Left cardiac atrium (tissue), 4 donors: ENCODE results near the gene MED31. TPM values are rescaled to one million over a fixed set of nuclear protein-coding genes. Genes with fewer than 3 reads are reported as not detected.
A peak's percentile ranks its signal among the peaks of the same experiment; 100 is the strongest.
"Not testable (repeated sequence)": the region's sequence is repeated elsewhere in the genome, so short reads cannot be mapped to it uniquely, and the experiment has no call there.

ENCODE experiments used
- ATAC-seq, 2 donors: fragments of 200-7000 bp; cut with Tn5 transposase; one replicate each; pipeline ENCODE4 v1.9.1; 2020; ENCODE audit warnings: mild to moderate bottlenecking in 2 of 2, moderate library complexity in 2 of 2
- DNase-seq: peaks from one replicate; pipeline ENCODE4 v3.0.0-alpha.2; 2020
- intact Hi-C, 2 donors: fragments of 100-400 bp; cut with DNase I; formaldehyde crosslinking; loops; one replicate each; pipeline versions ENCODE4 v1.14.1 to v1.15.1; 2022 to 2023
- long read RNA-seq: library from polyadenylated mRNA; unstranded; transcript quantifications from one replicate; pipeline ENCODE4 v2.0.0, GENCODE V29; 2021
- total RNA-seq, 2 donors: library from RNA; stranded (reverse); fragmentation: NEBNext Ultra II Directional; extraction: Animal tissue kit (Norgen Biotek cat#: 25700); gene quantifications; one replicate each; pipeline ENCODE4 v1.2.1, GENCODE V29; 2021
- donor health status: DM: no; HTN: yes; CAD: no.
- donor health status: DM: no; HTN: yes; CAD: no; lungs with severe emphysema.
- donor health status: DM: yes; HTN: yes; CAD: no.
- donor health status: Dilated cardiomyopathy.

The MED31 gene
- total RNA-seq: 10 to 100 TPM; 14.7 to 15.6 TPM
- long read RNA-seq, partial matches to known transcripts: 0 of 1 reads
- long read RNA-seq, other reads (novel, unspliced or antisense): 0 of 1 reads

- intact Hi-C loops: no loop called here
- DNase-seq: peak; percentile 96
- peak; percentile 98 to 99 for ATAC-seq
Measured at GRCh38 chr17:6651354-6651918, at the start of gene MED31, which contains the start of gene C17orf100. Gene MED31 (minus strand): TSS chr17:6651605. CDS start chr17:6651528, 77 bp downstream. Gene C17orf100 (plus strand): TSS chr17:6651762. CDS start chr17:6651914, 152 bp downstream.

GRCh38 chr17:6700948-6701307 is 49.5 kb upstream of the MED31 start:
- no peak for ATAC-seq
- no peak for DNase-seq
- intact Hi-C loops: no loop called here

- intact Hi-C loops: no loop called here
- DNase-seq (no peak), ATAC-seq (no peak)
Measured at GRCh38 chr17:6699997-6700947, 48.9 kb upstream of the MED31 start.

GRCh38 chr17:6698004-6698403 is 46.6 kb upstream of the MED31 start:
- ATAC-seq: no peak

GRCh38 chr17:6696906-6697305 is 45.5 kb upstream of the MED31 start:
- DNase-seq (no peak), ATAC-seq (no peak)
- intact Hi-C loops: no loop called here

More at GRCh38 chr17:6698004-6698403, 46.6 kb upstream of the MED31 start:
- intact Hi-C loops: no loop called here
- no peak for DNase-seq

GRCh38 chr17:6695565-6695964 is 44.2 kb upstream of the MED31 start:
- ATAC-seq: no peak

GRCh38 chr17:6695051-6695450 is 43.6 kb upstream of the MED31 start:
- DNase-seq: no peak
- intact Hi-C loops: no loop called here
- no peak for ATAC-seq

More at GRCh38 chr17:6695565-6695964, 44.2 kb upstream of the MED31 start:
- DNase-seq: no peak
- intact Hi-C loops: no loop called here

- DNase-seq, ATAC-seq, intact Hi-C loops: not testable (repeated sequence)
Measured at GRCh38 chr17:6691958-6692357, 40.6 kb upstream of the MED31 start.

- no peak for ATAC-seq
- intact Hi-C loops: no loop called here
- DNase-seq: no peak
Measured at GRCh38 chr17:6691546-6691945, 40.1 kb upstream of the MED31 start.

GRCh38 chr17:6690641-6691040 is 39.2 kb upstream of the MED31 start:
- DNase-seq (no peak), ATAC-seq (no peak)
- intact Hi-C loops: no loop called here

GRCh38 chr17:6688944-6689343 is 37.5 kb upstream of the MED31 start:
- ATAC-seq: no peak
- DNase-seq: no peak
- intact Hi-C loops: no loop called here

GRCh38 chr17:6686026-6686425 is 34.6 kb upstream of the MED31 start:
- ATAC-seq (no peak), DNase-seq (no peak)
- intact Hi-C loops: no loop called here

GRCh38 chr17:6684881-6685767 is 33.7 kb upstream of the MED31 start:
- ATAC-seq (no peak), DNase-seq (no peak)
- intact Hi-C loops: no loop called here

- intact Hi-C loops: no loop called here
- DNase-seq (no peak), ATAC-seq (no peak)
Measured at GRCh38 chr17:6684460-6684783, 33.0 kb upstream of the MED31 start.

- ATAC-seq: no peak
- intact Hi-C loops: no loop called here
- no peak for DNase-seq
Measured at GRCh38 chr17:6683730-6684459, 32.5 kb upstream of the MED31 start.

- ATAC-seq: no peak
- no peak for DNase-seq
- intact Hi-C loops: no loop called here
Measured at GRCh38 chr17:6683081-6683684, 31.8 kb upstream of the MED31 start.

- no peak for DNase-seq
- no peak for ATAC-seq
- intact Hi-C loops: no loop called here
Measured at GRCh38 chr17:6682339-6682738, 30.9 kb upstream of the MED31 start.

GRCh38 chr17:6681671-6682070 is 30.3 kb upstream of the MED31 start:
- intact Hi-C loops: no loop called here
- ATAC-seq: no peak
- DNase-seq: no peak

- ATAC-seq: no peak
- intact Hi-C loops: no loop called here
- DNase-seq: no peak
Measured at GRCh38 chr17:6681176-6681575, 29.8 kb upstream of the MED31 start.
